HK-2 (cell line): ENCODE measurements around the gene LRIT3.
"Not testable (repeated sequence)": the region's sequence is repeated elsewhere in the genome, so short reads cannot be mapped to it uniquely, and the experiment has no call there.

Experiments
- DNase-seq: peaks from one replicate; pipeline ENCODE4 v3.0.0-alpha.2; 2018; ENCODE audit not compliant: unreplicated experiment

Gene LRIT3

GRCh38 chr4:109848501-109848900 is 594 bp downstream of the LRIT3 start:
- DNase-seq: no peak

- no peak for DNase-seq
Observed at GRCh38 chr4:109850601-109851000, 2.7 kb downstream of the LRIT3 start.

- DNase-seq: not testable (repeated sequence)
Observed at GRCh38 chr4:109859426-109860300, 11.8 kb downstream of the LRIT3 start.

- DNase-seq: no peak
Observed at GRCh38 chr4:109861271-109861670, 13.4 kb downstream of the LRIT3 start.

DNA sequence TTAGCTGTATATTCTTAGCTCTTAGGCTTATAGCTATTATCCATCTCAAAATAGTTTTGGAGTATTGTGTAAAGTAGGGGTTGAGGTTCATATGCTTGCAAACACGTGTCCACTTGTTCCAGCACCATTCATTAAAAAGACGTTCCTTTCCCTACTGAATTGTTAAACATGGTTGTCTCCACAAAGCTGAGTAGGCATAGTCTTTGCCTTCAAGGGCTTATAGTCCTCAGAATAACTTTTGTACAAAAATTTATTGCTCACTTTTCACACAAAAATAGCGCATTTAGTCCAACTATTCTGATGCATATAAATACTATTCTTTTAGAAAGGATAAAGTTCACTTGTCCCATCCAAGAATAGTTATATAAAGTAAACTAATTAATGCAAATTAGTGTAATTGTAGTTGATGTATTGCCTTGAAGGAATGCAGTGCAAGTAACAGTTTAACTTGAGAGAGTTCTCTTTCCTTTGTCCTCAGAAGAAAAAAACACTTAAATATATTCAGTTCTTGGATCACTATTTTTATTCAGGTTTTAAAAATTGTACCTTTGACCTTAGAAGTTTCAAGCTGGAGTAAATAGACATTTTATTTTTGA is 14.1 kb downstream of the LRIT3 start:
- DNase-seq: no peak

DNA sequence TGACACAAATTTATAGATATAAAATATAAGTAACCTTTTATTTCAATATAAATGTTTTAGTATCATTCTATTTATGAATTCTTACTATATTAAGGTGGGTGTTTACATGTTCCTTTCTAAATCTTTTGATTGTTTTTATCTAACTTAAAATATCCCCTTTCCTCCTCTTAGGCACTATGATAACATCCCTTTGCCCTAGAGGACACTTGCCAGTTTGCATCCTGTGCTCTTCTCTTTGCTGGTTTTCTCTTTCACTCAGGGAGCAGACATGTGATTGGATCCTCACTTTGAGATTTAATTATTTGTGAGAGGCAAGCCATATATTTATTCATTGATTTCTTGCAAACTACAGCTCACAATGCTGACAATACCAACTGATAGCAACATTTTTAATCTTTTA is 16.2 kb downstream of the LRIT3 start:
- DNase-seq: no peak

DNA sequence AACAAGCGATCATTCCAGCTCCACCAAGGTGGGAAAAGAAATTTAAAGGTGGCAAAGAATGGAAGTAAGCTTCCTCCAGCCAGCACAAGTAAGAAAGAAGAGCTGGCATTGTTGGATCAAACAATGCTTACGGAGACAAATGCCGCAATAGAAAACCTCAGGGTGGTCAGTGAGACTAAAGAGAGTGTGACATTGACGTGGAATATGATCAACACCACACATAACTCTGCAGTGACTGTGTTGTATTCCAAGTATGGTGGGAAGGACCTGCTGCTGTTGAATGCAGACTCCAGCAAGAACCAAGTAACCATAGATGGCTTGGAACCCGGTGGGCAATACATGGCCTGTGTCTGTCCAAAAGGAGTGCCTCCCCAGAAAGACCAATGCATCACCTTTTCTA is 22.2 kb downstream of the LRIT3 start:
- DNase-seq: no peak

DNA sequence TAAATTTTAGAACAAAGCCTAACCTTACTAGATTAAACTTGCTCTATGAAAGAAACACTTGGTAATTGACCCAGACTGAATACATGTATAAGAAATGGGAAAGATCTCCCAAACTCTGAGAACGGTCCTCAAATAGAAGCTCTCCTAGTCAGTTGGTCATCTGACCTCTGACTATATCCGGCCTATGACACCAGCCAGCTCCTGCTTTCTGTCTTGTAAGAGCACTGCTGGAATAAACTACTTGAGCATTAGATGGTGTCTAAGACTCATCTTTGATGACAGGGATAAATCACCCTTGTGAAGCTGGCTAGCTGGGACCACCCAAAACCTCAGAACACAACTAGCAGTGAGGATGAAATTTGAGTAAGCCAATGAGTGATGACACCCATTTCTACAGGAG is 24.2 kb downstream of the LRIT3 start:
- no peak for DNase-seq

DNA sequence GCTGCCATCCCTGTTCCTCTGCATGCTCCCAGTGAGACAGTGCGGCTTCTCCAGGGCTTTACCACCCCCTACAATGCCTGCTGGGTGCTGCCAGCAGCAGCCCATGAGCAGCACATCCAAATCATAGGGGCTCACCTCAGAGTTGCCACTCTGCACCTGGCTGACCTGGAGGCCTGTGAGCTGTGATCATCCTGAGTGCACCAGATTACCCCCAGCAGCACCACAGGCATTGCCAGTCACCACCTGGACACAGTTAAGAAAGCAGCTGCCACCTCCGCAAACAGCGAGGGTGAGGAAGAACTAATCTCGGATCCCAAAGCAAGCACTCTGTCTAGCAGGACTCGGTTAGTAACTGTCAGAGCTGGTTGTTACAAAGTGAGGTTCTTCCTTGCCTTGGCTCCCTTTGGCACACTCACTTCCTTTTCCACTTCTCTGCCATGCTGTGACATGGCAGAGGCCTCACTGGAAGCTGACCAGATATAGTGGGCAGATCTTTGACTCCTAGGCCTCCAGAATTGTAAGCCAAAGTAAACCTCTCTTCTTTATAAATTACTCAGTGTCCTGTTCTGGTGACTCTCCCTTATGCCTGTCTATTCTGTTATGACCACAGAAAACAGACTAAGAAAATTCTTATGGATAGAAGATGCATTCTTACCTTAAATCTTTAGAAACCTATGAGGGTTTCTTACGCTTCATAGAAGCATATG is 25.2 kb downstream of the LRIT3 start:
- DNase-seq: no peak

DNA sequence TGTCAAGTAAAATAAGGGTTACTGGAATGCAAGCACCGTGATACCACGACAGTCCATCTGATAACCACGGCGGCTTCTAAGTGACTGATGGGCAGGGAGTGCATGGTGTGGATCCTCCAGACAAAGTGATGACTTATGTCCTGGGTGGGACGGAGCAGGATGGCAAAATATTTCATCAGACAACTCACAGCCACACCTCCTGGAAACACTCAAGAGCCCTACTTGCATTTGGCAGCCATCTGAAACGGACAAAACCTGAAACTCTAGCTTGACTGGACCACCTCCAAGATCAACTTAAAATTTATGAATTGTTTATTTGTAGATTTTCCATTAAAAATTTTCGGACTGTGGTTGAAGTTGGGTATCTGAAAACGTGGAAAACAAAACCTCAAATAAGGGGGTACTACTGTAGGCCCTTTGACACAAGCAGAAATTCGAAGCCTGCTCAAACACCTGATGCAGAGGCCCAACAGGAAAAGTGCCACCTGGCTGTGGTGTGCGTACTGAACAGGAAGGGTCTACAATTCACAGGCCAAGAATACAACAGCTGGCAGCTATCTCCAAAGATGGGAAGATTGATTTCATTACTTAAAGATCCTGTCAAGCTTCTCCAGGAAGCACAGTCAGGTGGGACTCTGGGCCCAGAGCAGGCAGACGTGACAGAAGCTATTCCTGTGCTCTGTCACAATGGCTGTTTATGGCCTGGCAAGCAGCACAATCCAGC is 26.0 kb downstream of the LRIT3 start:
- DNase-seq: no peak

DNA sequence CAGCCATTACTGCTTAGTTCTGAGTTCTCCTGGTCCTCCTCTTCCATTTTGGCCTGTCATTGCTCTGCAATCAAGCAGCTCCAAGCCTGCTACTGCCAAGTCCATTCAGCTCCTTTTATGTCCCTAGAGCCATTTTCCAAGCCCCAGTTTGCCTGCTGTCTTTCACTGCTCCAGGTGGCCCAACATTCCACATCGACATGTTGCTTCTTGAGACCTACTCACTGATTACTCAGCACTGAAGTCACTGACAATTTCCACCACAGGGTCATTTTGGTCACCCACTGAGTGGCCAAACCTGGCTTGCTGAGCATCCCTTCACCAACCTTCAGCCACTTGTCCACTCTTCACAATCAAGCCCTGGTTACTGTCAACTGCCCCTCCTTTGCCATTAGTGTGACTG is 27.2 kb downstream of the LRIT3 start:
- no peak for DNase-seq

- DNase-seq: not testable (repeated sequence)
Observed at GRCh38 chr4:109875553-109875952, 27.6 kb downstream of the LRIT3 start.

DNA sequence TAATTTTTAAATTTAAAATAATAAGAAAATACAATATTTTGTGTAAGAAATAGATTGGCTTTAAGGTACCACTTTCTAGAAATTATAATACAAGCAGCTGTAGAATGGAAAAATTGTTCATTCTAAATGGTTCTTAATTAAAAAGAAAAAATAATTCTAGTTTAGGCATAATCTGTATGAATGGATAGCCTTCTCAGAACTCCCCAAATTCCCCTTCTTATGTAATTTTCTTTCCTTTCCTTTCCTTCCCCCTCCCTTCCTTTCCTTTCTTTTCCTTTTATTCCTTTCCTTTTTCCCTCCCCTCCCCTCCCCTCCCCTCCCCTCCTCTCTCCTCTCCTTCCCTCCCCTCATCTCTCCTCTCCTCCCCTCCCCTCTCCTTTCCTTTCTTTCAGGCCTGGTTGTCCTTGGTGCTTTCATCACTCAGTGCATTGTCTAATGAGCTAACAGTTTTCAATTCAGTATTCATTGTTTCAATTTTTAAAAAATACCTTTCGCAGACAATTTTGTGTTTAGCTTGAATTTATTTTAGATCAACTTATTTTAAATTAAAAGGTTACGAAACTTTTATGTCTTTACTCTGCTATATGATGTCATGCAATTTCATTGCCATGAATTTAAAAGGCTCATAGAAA is 28.8 kb downstream of the LRIT3 start:
- no peak for DNase-seq

DNA sequence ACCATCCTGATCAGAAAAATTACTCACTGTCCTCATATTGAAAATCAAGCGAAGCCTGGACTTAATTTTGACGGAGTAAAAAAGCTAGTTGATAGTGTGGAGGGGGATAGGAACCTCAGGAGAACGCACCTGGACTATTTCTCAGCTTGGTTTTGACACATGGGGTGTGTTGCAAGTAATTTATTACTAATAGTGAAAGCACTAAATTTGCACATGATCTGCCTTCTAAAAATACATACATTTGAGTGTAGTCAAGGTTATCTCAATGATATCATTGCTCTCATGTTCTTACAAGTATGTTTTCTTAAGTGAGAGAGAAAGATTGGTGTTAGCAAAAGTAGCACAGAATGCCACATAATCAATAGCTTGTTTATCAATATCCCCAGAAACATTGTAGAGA is 29.5 kb downstream of the LRIT3 start:
- no peak for DNase-seq

DNA sequence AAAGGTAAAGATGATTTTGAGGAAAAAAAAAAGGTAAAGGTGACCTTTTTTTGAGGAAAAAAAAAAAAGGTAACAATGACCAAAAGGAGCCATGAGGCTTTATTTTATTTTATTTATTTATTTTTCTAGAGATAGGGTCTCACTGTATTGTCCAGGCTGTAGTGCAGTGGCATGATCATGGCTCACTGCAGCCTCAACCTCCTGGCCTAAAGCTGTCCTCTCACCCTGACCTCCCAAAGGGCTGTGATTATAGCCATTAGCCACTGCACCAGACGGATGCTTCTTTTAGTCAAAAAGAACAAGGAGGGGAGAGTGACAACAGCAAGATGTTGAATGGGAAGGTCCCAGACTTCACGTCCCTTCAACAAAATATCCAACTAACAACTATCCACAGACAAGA is 30.4 kb downstream of the LRIT3 start:
- no peak for DNase-seq

GRCh38 chr4:109879081-109879480 is 31.2 kb downstream of the LRIT3 start:
- DNase-seq: no peak

DNA sequence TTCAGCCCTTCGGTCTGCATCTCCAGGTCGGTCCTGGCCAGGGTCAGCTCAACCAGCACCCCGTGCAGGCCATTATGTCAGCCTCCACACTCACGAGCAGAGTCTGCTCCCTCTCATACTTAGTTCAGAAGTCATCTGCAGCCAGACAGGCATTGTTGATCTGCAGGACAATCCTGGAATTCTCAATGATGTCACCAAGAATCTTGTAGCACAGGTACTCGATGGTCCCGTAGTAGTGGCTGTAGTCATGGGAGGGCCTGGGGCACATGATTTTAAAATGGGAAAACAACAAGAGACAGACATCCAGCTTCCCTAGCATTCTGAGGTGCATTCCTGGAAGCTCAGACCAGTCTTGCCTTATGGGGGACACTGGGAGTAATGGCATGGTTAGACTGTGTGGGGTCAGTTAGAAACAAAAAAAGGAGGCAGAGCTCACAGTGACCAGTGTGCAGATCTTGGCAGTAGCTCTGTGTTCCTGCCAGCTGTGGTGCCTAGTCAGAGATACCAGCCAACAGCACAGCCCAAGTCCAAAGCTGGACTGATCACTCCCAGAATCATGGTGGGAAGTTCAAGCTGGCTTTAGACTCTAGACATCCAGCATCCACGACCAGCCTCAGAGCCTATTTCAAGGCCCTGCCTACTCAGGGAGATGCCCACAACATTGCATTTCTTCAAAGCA is 31.9 kb downstream of the LRIT3 start:
- DNase-seq: no peak

DNA sequence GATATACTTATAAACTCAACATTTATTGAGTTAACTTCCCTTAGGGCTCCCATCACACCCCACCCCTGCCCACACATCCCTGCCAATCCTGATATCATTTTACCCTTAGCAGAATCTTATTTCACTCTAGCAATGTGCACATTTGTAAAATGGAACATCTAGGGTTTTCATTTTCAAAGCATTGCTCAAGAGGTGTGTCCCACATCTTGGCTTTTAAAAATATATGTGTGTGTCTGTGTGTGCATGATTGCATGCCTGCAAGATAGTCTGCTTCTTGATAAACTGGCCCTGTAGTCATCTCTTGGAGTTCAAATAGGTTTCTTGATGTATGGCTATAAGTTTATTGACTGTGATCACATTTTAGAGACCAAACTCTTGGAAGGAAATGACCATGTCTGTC is 38.4 kb downstream of the LRIT3 start:
- DNase-seq: no peak

DNA sequence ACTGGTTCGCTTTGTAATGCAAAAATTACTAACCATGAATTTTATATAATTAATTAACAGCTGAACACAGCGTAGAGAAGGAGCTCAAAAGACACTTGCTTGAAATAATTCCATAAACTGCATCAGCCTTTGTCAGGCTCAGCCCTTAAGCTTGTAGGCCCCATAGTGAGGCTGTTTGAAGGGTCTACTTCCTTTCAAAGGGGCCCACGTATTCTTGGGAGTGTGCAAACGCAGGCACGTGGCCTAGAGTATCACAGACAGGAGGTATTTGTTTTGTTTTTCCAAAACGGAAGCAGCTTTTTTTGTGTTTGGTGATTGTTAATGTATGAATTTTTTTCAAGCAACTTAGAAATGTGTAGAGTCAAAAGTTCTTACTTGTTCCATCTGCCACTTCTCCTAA is 39.2 kb downstream of the LRIT3 start:
- no peak for DNase-seq

DNA sequence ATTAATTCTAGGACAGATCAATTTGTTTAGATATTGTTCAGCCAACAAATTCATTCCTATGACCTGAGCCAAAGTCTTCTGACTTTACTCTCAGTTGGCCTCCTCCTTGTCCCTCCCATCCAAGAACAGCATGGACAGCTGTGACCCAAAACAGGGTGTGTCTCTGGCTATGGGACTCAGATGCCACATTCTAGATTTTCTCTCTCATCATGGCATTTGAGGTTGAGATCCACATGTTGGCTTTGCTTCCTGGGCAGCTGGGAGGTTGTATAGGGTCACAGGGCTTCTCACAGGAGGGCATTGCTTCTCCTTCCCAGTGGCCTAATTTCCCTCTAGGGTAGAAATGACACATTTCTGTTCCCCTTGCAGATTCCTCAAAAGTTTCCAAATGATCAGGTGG is 42.2 kb downstream of the LRIT3 start:
- no peak for DNase-seq

DNA sequence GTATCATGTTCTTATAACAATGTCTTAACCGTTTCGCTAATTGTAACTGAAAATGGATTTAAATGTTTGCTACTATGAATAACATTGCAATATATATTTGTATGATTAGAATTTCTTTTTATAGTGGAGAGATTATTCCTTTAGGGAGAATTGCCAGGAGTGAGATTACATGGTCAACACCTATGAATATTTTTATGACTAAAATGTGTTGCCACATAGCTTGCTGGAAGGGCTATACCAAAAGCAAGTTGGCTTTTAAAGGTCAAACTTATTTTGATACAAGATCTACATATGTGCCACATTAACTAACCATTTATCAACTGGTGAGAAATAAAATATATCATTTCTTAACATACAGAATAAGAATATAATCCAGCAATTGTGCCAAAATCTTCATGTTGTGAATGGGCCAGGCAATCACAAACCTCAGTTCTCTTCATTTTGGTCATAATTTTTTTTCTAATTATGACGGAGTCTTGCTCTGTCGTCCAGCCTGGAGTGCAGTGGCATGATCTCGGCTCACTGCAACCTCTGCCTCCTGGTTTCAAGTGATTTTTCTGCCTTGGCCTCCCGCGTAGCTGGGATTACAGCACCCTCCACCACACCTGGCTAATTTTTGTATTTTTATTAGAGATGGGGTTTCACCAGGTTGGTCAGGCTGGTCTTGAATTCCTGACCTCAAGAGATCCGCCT is 54.8 kb downstream of the LRIT3 start:
- DNase-seq: no peak
